Adrenal gland (tissue), 5 donors: ENCODE measurements around the gene AMPH.
"Not testable (repeated sequence)": the region's sequence is repeated elsewhere in the genome, so short reads cannot be mapped to it uniquely, and the experiment has no call there.

Source experiments
- POLR2A ChIP-seq, 2 donors: fragments of 450-650 bp; IDR thresholded peaks; one replicate each; pipeline ENCODE4 v1.6.1; 2017; ENCODE audit warnings: antibody characterized with exemption in 2 of 2, mild to moderate bottlenecking in 2 of 2, moderate library complexity in 1 of 2
- TF ChIP-seq, protein P1 (sequence below), 6 experiments: fragments of 450-650 bp in 4 of 6; fragments of 200-600 bp in 2 of 6; sonication (generic) in 1 of 6; IDR thresholded peaks; 1 replicate in 5 of 6; 2 replicates in 1 of 6; pipeline versions ENCODE4 v1.5.1 to v1.8.0; 2016 to 2021; ENCODE audit warnings: antibody characterized with exemption in 6 of 6, mild to moderate bottlenecking in 2 of 6, moderate library complexity in 1 of 6
- donor health status: DM: no; HTN: no; CAD: no.

DNA sequence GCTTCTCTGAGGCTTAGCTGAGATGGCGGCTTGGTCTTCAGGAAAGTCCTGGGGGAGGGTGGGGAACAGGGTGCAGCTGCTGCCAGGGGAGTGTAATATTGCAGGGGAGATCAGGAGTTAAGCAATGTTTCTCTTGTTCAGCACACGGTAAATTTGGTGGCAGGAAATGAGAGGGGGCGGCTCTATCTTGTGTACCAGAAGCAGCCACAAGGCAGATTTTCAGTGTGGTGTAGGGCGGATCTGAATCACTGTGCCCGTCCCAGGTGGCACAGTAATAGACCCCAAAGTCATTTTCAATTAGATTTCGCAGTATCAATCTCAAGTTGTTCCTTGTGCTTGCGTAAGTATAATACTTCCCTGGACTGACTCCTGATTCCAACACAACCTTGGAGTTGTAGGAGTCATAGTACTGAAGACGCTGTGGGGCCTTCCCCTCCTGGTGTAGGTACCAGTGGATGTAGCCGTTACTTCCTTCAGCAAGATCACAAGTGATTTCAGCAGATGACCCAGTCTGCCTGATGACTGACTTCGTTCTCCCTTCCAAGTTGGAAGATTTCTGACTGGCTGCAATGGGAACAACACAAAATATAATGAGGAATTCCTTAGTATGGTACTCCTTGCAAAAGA is 268.4 kb downstream of the AMPH start:
- TF ChIP-seq, protein P1, sequence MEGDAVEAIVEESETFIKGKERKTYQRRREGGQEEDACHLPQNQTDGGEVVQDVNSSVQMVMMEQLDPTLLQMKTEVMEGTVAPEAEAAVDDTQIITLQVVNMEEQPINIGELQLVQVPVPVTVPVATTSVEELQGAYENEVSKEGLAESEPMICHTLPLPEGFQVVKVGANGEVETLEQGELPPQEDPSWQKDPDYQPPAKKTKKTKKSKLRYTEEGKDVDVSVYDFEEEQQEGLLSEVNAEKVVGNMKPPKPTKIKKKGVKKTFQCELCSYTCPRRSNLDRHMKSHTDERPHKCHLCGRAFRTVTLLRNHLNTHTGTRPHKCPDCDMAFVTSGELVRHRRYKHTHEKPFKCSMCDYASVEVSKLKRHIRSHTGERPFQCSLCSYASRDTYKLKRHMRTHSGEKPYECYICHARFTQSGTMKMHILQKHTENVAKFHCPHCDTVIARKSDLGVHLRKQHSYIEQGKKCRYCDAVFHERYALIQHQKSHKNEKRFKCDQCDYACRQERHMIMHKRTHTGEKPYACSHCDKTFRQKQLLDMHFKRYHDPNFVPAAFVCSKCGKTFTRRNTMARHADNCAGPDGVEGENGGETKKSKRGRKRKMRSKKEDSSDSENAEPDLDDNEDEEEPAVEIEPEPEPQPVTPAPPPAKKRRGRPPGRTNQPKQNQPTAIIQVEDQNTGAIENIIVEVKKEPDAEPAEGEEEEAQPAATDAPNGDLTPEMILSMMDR (IDR thresholded peaks at IDR 0.05), result not testable (repeated sequence)
- TF ChIP-seq POLR2A (IDR thresholded peaks at IDR 0.05), result not testable (repeated sequence)
